Tongue (tissue), 2 donors: ENCODE results near the gene KRT7. TPM values are rescaled to one million over a fixed set of nuclear protein-coding genes. Genes with fewer than 3 reads are reported as not detected.
"Not testable (repeated sequence)": the region's sequence is repeated elsewhere in the genome, so short reads cannot be mapped to it uniquely, and the experiment has no call there.

Experiments used
- DNase-seq: peaks from one replicate; pipeline ENCODE4 v3.0.0-alpha.2; 2015
- total RNA-seq: library from RNA; depleted of rRNA; stranded (reverse); fragments of >200 nt; gene quantifications from one replicate; pipeline ENCODE4 v1.2.3, GENCODE V29; 2014

The KRT7 gene
- total RNA-seq, 1 donor from 2014 or later = 27.1 TPM

DNA sequence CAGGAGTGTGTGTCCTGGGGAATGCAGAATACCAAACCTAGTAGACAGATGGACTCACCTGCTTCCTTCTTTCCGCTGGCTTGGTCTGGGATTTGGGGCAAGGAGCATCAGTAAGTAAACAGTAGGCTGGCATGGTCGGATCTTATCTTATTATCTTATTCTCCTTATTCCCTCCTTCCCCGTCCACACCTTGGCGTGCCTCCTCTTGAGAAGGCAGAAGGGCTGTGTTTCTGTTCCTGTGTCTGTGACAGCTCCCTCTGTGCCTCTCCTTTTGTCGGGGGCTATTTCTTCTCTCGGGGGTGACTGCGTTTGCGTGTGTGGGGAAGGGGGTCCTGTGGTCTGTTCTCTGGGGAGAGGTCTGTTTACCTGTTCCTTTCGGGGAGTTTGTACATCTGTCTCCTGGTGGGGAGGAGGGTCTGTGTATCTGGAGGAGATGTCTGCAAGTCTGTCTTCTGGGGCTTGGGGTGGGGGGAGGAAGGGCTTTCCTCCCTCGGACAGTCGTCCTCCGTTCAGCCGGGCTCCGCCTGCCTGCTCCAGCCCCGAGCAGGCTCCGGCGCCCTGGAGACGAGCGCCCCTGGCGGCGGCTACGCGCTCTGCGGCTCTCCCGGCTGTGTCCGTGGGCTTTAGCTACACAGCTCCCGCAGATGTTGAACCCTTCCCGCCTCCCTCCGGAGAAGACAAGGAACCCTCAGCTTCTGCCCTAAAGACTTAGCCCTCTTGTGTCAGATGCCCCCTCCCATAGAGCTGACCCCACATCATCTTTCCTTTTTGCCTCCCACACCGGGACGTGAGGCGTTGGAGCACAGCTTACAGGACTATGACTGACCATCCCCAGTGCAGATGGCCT, 45.8 kb downstream of the KRT7 start:
- peak; percentile 85 for DNase-seq

DNA sequence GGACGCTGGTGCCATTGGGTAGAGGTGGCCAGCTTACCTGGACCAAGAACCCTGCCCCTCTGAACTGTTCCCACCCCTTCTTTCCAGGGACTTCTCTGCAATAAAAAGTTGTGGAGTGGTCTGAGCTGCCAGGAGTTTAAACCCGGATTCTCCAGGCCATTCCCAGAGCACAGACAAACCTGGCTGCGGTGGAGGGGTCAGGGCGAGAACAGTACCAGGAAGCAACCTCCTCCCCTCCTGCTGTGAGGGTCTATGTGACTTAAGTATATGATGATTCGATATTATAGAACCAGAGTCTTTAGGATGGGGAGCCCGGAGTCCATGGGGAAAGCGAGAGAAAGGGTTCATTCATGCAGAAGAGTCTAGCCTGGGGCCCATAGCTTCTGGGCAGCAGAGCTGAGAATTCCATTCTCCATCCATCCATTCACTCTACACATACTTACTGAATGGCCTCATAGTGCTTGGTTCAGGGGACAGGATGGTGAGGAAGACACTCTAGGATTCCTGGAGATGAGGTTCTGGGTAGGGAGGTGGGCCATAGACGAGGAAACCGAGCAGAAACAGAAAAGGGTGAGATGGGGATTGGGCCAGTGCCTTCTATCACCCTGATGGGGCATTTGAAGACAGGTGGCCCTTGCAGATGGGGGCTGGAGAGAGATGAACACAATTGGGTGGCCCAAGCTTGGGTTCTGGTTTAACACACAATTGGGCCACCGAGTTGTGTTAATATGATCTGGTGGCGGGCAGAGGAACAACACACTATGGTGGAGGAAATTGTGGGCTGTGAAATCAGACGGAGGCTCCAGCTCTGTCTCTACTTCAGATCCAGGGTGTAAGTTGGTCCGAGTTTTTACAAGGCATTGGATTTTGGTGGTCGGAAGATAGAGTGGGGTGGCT, 46.6 kb downstream of the KRT7 start:
- no peak for DNase-seq

DNA sequence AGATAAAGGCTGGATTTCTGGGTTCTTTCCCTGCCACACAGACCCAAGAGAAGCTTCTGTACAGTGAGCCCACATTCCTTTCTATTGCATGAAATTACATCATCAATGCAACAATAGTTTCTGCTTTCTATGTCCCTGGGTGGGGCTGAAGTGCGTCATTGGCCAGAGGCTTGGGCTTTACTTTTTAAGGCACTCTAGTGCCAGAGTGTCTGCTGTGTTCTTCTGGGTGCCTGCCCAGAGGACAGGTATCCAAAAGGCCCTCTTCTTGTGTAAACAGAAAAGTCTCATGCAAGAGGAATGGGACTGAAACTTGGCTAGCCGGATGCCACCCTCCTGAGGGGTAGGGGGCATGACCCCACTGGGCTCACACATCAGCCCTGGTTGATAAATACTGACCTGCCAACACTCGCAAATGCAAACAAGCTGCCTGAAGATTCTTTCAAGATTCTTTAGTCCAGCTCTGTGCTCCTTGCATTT, 47.3 kb downstream of the KRT7 start:
- DNase-seq = peak; percentile 62

DNA sequence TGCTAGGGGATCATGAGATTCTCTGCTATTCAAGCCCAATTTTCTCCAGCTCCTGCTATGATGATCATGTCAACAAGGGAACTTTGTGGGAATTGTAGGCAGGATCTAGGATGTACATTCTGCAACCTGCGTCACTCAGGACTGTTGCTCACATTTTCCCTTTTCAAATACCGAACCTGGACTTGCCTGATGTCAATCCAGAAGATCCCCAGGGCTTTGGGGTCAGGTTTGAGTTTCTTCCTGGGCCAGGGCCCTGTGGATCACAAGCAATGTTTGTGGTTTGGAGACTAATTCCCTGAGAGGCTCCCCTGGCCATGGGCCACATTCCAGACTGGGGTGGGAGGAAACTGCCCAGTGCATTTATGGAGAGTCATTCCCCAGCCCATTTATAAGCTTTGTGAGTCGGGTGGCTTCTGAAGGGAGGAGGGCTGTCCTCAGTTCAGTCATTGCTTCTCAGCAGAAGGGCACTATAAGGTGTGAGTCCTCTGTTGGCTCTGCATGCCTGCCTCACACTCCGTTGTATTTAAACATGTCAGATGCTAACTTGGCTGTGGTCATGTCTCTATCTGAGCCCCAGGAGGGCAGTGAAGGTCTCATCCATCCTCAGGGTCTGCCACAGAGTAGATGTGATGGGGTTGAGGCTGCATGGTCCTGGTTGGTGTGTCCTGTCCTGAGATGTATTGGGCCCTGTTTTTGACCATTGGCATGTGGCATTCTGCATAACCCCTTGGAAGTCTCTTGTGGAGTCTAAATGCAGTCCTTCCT, 47.9 kb downstream of the KRT7 start:
- peak; percentile 47 for DNase-seq

DNA sequence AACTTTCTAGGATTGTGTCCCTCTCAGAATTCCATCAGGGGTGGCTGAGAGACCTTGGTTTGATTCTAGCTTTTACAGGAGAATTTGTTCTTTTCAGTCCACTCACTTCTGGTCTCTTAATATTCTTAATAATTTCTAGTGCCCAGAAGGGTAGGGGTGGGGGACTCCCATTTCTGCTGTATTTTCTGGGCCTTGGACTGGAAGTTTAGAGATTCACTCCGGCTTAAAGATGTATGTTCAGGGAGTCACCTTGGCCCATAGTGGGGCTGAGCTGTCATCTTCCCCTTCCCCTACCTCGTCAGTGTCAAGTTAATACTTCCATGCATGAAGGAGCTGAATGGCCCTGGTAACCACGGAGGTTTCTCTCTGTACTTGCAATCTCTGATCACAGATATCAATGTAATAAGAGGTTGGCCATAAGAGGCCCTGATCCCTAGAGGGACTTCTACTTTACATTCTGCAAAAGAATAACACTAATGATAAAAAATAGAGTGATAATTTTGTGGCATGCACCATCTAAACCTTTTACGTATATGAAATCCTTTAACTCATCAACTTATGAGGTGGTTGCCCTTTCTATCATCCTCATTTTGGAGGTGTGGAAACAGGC, 51.6 kb downstream of the KRT7 start:
- DNase-seq = no peak

DNA sequence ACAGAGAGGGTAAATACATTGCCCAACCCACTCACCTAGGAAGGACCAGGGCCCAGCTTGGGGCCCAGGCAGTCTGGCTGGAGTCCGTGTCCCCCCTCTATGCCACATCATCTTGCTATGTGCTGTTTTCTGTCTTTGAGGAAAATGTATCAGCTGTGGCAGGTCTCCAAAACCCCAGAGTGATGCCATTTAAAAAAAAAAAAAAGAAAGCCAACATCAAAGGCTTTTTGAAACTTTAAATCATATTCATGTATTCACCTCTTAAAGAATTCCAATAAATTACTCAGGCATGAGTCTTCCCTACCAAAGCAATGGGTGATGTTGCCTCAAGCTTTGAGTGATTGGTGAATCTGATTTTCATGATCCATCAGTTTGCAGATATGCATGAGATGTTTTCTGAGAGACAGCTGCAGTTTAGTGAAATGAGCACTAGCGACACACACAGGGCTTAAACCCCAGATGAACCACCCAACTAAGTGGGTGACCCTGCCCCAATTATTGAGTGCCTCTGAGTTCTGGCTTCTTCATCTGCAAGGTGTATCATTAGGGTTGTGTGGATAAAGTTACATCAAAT, 52.2 kb downstream of the KRT7 start:
- no peak for DNase-seq

DNA sequence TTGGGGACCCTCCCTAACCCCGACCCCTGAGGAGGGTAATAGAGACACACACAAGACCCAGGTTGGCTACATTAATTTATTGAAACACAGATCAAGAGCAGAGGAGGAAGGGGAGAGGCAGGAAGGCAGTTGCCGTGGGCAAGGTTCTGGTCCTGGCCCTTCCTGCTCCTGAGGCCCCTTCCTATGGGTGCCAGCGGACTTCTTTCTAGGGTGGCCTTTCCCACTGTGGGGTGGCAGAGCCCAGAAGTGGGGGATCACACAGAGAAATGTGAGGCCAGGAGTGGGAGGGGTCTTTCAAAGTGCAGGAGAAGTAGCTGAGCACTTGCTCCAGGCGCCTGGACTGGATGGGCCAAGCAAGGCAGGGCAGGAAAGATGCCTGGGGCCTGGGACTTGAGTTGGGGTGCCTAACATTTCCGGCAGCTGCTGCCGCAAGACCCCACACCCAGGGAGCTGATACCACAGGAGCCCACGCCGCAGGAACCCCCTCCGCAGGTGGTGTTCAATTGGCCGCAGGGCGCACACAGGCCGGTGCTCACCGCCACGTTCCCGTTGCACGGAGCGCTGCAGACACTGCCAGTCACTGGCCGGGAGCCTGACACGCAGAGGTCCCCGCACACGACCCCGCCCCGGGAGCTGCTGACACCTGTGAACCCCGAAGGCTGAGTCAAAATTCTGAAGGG, 52.9 kb downstream of the KRT7 start:
- DNase-seq = no peak

DNA sequence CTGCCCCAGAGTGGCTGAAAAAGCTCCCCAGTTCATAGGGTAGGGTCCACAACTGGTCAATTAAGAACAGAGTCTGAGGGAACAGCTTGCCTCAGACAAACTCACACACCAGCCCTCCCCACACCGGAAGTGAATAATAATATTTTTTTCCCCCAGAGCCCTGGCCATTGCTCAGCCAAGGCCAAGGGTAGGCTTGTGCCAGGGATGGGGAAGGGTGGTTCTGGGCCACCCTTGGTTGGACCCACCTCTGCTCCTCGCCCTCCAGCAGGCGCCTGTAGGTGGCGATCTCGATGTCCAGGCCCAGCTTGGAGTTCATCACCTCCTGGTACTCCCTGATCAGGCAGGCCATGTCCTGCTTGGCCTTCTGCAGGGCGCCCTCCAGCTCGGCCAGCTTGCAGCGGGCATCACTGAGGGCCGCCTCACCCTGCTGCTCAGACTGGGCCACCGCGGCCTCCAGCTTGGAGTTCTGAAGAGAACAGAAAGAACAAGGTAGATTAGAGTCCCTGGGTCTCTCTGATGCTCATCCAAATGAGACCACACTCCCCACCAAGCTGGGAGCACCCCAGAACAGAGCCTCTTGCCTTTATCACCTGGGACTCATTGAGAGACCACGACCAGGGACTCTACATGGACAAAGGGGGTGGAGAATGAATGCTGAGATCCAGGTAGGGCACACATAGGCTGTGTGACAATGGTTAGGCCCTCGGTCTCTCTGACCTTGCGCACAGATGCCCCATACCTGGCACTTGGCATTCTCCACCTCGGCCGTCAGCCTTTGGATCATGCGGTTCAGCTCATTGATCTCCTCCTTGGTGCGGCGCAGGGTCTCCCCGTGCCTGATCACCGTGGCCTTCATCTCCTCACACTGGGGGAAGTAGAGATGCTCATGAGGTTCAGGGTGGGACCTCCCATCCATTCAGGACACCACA, 54.1 kb downstream of the KRT7 start:
- DNase-seq = not testable (repeated sequence)

DNA sequence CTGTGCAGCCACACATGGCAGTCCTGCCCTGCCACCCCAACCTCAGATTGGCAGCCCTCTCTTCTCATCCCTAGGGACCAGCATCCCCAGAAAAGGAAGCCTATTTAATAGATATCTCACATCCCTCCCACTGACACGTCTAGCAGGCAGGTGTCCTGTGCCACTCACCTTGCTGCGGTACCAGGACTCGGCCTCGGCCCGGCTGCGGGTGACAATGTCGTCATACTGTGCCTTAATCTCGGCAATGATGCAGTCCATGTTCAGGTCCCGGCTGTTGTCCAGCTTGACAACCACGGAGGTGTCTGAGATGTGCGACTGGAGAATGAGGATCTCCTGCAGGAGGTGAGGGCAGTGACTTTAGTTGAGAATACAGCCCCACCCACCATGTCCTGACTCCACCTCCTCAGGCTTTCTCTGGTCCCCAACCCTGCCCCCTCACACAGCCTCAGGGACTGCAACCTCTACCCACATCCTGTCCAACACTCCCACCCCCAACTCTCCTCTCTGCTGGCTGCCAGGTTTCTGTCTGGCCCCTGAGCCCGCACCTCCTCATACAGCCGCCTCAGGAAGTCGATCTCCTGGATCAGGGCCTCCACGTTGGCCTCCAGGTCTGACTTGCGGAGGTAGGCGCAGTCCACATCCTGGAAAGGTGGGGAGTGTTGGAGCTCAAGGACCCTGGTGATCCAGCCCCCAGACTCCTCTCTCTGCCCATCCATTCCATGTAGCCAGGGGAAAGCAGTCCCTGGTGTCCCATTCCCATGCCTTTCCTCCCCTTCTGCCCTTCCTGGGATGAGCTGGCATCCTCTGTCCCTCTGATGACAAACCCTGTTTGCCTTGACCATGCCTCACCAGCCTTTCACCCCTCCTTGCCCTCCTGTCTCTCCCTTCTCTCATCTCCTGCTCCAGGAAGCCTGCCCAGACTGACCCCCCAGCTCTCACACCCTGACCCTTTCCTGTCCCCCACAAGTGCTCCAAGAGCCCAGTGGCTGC, 55.1 kb downstream of the KRT7 start:
- DNase-seq = not testable (repeated sequence)

DNA sequence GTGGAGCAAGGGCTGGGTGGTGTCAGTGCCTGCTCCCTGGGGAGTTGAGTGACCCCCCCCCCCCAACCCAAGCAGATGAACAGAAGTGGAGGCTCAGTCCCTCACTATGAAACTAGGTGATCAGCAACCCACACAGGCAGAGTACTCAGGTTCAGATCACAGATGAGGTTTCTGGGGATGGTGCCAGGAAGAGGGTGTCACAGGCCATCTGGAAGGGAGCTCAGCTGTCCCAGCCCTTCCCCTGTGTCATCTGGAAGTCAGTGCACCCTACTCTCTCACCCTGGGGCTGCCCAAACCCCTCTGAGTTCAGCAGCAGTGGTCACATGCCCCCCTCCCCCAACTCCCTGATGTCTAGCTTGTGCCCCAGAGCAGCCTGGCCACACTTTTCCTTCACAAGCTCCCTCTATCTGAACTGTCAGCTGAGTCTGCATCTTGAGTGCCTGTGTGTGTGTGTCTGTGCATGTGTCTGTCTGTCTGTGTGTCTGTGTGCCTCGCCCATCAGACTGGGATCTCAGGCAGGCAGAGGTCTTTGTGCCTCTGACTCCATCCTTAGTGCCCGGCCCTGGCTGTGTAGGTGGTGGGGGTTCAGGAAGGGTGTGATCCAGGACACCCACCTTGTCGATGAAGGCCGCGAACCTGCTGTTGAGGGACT, 57.6 kb downstream of the KRT7 start:
- DNase-seq = not testable (repeated sequence)

DNA sequence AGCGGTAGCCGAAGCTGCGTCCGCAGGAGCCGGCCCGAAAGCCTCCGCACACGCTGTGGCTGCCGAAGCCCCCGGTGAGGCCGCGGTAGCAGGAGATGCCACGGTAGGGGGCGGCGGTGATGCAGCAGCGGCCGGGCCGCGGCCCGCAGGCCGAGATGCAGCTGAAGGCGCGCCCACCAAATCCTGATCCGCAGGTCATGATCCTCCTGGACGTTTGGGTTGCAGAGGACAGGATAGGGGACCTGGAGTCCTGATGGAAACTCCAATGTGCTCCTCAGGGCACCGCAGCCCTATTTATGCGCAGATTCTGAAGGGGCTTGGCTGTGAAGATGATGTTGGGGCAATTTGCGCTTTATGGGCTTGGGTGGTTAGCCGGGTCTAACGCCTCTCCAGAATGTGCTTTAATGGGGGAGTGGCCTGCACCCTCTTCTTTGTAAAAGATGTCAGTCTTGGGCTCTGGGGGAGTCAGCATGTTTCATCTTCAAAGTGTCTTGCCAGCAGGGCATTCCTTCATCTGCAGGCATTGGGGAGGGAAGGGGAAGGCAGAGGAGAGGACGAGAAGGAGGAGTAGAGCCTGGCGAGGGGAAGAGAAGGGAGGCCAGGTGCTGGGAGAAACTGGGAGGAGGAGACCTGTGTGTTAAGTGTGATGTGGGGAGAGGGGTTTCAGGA, 58.4 kb downstream of the KRT7 start, which contains the start of gene KRT81:
Gene KRT81, minus strand, starts transcription at position 268 of the 669 bp plus-strand sequence. Its CDS starts 69 bp downstream, at position 199.
- no peak for DNase-seq

DNA sequence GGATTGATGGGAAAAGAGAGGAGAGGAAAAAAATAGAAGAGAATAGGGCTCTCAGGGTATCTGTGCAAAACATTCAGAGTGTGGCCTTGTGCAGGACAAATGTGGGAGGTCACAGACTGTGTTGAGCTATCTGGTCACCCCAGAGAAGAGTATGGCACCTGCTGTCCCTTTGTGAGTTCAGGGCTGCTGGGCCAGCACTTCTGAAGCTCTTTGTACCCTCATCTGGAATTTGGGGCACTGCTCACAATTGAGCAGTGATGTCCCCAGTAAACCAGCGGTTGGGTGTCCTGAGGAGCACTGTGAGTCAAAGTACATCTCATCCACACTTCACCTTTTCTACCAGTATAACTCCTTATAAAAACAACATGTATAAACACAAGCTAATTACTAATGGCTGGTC, 60.9 kb downstream of the KRT7 start:
- DNase-seq = no peak

DNA sequence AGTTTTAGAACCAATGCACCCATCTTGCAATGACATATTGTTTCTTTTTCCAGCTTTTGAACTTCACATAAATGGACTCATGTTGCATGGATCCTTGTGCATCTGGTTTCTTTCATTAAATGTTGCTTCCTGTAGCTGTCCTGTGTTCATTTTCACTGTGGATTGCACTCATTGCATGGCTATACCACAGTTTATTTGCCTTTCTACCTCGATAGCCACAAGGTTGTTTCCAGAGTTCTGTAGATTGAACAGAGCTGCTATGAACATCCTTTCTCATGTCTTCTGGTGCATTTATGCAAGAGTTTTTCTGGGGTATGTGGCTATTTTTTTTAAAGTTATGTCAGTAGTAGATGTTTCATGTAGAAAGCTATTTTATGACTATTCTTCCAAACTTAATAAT, 61.8 kb downstream of the KRT7 start:
- no peak for DNase-seq

DNA sequence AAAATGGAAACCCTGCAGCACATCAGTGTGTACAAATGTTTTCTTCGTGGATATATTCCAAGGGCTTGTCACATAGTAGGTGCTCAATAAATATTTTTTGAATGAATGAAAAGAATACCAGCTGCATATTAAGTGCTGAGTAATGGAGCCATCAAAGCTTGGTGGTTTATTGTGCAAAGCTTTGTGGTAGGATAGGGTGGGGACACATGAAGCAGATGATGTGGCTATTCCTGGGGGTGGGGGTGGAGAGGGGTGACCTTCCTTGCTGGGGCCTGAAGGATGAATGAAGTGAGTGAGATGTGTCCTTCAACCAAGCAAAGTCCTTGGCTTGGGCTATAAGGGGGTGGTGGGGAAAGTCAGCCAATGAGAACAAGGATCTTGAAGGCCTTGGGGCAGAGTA, 62.6 kb downstream of the KRT7 start:
- DNase-seq = no peak

DNA sequence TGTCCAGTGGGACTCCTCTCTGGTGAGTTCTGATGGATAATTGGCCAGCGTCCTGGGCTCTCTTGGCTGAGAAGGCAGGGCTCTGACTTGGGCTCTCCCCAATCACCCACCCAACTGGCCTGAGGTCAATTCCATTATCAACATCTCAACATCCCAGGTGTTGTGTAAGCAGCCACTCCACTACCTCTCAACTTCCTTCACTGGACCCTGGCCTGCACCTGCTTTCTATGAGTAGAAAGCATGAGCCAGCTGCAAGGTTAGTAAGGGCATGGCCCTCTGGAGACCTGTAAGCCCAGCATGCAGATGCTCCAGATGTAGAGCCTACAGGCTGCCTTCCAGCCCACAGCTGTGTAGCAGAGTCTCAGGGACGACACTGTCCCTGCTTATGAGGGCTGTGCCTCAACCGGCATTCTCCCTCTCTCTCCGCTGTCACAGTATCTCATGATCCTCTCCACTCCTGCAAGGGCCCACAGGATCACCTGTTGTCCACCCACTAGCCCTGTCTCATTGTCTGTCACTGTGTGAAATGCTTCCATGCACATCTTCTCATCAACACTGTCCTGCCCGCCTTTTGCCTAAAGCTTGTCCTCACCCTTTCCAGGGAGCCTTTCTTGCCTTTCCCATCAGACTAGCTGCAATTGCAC, 63.7 kb downstream of the KRT7 start:
- DNase-seq = no peak
